Neural crest cell (in vitro differentiated cells): ENCODE results near the gene PNKP. TPM values are rescaled to one million over a fixed set of nuclear protein-coding genes. Genes with fewer than 3 reads are reported as not detected.

Source experiments
- DNase-seq: peaks from one replicate; pipeline ENCODE4 v3.0.0; 2021; ENCODE audit warnings: low read depth, mixed read lengths, low spot score
- H3K27ac Mint-ChIP-seq: one replicate; pipeline ENCODE4 v1.8.0; 2021; ENCODE audit warnings: mild to moderate bottlenecking, mixed read lengths; ENCODE audit not compliant: unreplicated experiment
- H3K27me3 Mint-ChIP-seq: 2 replicates; pipeline ENCODE4 v1.8.0; 2021; ENCODE audit warnings: low read depth, mild to moderate bottlenecking, mixed read lengths
- H3K36me3 Mint-ChIP-seq: 2 replicates; pipeline ENCODE4 v1.8.0; 2021; ENCODE audit warnings: low read depth, mild to moderate bottlenecking, mixed read lengths
- H3K4me1 Mint-ChIP-seq: 2 replicates; pipeline ENCODE4 v1.8.0; 2021; ENCODE audit warnings: mixed read lengths
- H3K4me3 Mint-ChIP-seq: one replicate; pipeline ENCODE4 v1.8.0; 2021; ENCODE audit warnings: mild to moderate bottlenecking, mixed read lengths
- H3K9me3 Mint-ChIP-seq: 2 replicates; pipeline ENCODE4 v1.8.0; 2021; ENCODE audit warnings: mixed read lengths
- total RNA-seq: library from RNA; stranded (reverse); gene quantifications from 2 replicates; pipeline ENCODE4 v1.2.1, GENCODE V29; 2021
- TF ChIP-seq, protein P1 (sequence below): fragments of 200-600 bp; sonication (generic); conservative IDR thresholded peaks from 2 replicates; pipeline ENCODE4 v1.5.0; 2021; ENCODE audit warnings: antibody characterized with exemption, mild to moderate bottlenecking

The PNKP gene
- total RNA-seq, 1 donor from 2014 or later: 135 TPM

DNA sequence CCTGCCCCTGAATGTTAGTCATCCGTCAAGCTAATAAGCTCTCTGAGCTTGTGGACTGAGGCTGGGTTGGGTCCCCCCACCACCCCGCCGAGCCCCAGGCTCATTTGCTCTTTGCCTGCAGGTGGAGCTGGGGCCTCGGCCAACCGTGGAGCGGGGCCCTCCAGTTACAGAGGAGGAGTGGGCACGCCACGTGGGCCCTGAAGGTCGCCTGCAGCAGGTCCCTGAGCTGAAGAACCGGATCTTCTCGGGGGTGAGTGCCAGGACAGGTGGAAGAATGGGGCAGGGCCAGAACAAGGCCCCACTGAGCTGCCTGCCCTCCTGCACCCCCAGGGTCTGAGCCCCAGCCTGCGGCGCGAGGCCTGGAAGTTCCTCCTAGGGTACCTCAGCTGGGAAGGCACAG, 15.3 kb upstream of the PNKP start:
- no peak overlapping the region for H3K27ac Mint-ChIP-seq
- TF ChIP-seq, protein P1, sequence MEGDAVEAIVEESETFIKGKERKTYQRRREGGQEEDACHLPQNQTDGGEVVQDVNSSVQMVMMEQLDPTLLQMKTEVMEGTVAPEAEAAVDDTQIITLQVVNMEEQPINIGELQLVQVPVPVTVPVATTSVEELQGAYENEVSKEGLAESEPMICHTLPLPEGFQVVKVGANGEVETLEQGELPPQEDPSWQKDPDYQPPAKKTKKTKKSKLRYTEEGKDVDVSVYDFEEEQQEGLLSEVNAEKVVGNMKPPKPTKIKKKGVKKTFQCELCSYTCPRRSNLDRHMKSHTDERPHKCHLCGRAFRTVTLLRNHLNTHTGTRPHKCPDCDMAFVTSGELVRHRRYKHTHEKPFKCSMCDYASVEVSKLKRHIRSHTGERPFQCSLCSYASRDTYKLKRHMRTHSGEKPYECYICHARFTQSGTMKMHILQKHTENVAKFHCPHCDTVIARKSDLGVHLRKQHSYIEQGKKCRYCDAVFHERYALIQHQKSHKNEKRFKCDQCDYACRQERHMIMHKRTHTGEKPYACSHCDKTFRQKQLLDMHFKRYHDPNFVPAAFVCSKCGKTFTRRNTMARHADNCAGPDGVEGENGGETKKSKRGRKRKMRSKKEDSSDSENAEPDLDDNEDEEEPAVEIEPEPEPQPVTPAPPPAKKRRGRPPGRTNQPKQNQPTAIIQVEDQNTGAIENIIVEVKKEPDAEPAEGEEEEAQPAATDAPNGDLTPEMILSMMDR: no peak
- H3K36me3 Mint-ChIP-seq: peaks cover 22% of the 10 kb centered on the region
- no peak for DNase-seq
- H3K9me3 Mint-ChIP-seq: no peaks in the 10 kb centered on the region
- peaks cover 14% of the 10 kb centered on the region for H3K4me1 Mint-ChIP-seq
- peak overlapping the region; percentile 49 for H3K4me3 Mint-ChIP-seq
- H3K27me3 Mint-ChIP-seq: no peaks in the 10 kb centered on the region

DNA sequence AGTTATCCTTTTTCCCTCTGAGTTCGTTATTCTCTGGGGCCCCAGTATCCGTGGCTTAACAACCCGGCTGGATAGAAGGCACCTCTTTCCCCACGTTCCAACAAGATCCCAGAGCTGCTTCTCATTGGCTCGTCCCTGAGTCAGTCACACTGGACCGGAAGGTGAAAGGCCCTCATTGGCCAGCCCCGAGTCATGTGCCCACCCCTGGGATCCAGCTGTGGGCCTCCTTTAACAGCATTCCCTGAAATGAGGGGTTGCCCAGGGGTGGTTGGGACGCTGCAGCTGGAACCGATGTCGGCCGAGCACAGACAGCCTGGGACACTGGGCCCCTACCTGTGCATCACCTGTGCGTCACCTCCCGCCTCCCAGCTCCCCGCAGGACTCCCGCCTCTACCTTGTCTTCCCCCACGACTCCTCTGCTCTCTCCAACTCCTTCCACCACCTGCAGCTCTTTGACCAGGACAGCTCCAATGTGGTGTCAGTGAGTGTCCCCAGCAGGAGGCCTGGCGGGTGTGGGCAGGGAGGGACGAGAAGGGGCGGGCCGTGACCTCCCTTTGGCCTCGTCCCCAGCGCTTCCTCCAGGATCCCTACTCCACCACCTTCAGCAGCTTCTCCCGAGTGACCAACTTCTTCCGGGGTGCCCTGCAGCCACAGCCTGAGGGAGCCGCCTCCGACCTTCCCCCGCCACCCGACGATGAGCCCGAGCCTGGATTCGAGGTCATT, 14.5 kb upstream of the PNKP start:
- Mint-ChIP-seq H3K27ac (no peak overlapping the region), H3K9me3 (no peaks in the 10 kb centered on the region), H3K27me3 (no peaks in the 10 kb centered on the region), H3K4me3 (peak overlapping the region; percentile 49), H3K4me1 (peaks cover 14% of the 10 kb centered on the region), H3K36me3 (peaks cover 22% of the 10 kb centered on the region)
- DNase-seq: no peak
- TF ChIP-seq, protein P1: no peak

DNA sequence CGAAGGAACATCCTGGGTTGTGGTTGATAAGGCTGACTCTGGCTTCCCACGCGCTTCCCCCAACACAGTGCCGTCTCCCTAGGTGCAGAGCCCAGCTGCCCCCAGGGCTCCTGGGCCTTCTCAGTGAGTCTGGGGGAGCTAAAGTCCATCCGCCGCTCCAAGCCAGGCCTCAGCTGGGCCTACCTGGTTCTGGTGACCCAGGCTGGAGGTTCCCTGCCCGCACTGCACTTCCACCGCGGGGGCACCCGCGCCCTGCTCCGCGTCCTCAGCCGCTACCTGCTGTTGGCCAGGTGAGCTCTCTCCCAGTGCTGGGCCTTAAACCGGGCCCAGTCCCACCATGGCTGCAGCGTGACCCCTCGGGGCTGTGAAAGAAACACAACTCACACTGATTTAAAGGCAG, 13.8 kb upstream of the PNKP start:
- DNase-seq: no peak
- peak overlapping the region; percentile 41 for H3K4me3 Mint-ChIP-seq
- H3K4me1 Mint-ChIP-seq: peaks cover 14% of the 10 kb centered on the region
- no peaks in the 10 kb centered on the region for H3K27me3 Mint-ChIP-seq
- TF ChIP-seq, protein P1: no peak
- H3K36me3 Mint-ChIP-seq: peaks cover 18% of the 10 kb centered on the region
- H3K9me3 Mint-ChIP-seq: no peaks in the 10 kb centered on the region
- no peak overlapping the region for H3K27ac Mint-ChIP-seq

DNA sequence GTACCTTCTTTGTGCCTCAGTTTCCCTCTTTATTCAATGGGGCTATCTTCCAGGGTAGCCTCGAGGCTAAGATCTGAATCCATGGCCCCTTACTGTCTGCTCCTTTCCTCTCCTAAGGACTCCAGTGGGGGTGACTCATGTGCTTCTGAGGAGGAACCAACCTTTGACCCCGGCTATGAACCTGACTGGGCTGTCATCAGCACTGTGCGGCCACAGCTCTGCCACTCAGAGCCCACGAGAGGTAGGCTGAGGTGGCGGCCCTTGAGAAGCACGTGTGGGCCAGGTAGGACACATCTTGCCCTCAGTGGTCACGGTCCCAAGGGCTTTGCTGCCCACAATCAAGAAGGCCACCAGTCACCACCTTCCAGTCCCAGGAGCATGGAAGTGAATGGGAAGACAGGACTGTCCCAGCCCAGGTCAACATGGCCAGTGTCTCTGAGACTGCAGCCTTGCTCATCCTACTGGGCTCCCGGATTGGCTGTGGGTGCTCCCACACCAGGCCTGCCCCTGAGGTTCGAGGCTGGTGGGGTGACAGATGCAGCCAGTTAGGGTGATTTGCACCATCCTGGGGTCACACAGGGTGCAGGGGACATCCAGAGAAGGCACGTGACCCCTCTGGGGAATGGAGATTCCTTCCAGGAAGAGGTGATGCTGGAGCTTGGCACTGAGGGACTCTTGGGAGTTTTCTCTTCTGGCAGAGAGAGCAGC, 12.9 kb upstream of the PNKP start:
- Mint-ChIP-seq H3K4me3 (peak overlapping the region; percentile 27), H3K9me3 (no peaks in the 10 kb centered on the region), H3K27ac (no peak overlapping the region), H3K36me3 (peaks cover 17% of the 10 kb centered on the region), H3K4me1 (peaks cover 21% of the 10 kb centered on the region), H3K27me3 (no peaks in the 10 kb centered on the region)
- TF ChIP-seq, protein P1: no peak
- DNase-seq: no peak

DNA sequence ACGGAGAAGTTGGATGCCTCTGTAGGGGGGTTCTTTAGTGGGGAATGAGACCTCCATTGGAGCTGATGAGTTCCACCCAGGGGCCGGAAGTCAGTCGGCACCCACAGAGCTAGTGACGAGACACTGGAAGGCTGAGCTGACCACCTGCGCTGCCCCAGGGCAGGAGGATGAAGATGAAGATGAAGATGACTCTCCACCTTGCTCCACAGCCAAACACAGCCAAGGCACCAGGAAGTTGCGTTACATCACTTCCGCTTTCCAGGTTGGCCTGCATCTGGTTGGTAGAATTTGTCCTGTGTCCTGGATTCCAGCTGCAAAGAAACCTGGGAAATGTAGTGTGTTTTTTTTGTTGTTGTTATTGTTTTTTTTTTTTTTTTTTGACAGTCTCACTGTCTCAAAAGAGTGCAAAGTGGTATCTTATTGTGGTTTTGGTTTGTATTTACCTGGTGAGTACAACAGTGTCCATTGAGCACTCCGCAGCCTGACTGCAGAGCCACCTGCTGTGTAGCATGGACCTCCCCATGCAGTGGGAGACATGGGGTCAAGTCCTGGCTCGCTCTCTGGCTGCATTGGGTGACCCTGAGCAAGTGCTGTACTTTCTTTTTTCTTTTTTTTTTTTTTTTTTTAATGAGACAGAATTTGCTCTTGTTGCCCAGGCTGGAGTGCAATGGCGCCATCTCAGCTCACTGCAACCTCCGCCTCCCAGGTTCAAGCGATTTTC, 12.0 kb upstream of the PNKP start:
- no peak for DNase-seq
- H3K27ac Mint-ChIP-seq: no peak overlapping the region
- no peaks in the 10 kb centered on the region for H3K9me3 Mint-ChIP-seq
- H3K36me3 Mint-ChIP-seq: peaks cover 13% of the 10 kb centered on the region
- no peaks in the 10 kb centered on the region for H3K27me3 Mint-ChIP-seq
- peak overlapping the region; percentile 29 for H3K4me3 Mint-ChIP-seq
- TF ChIP-seq, protein P1: no peak
- H3K4me1 Mint-ChIP-seq: peaks cover 21% of the 10 kb centered on the region
